HEK293 (cell line): ENCODE results near the gene PIP4K2A.
A peak's percentile ranks its signal among the peaks of the same experiment; 100 is the strongest.

Experiments
- AEBP2 ChIP-seq: fragments of 450-650 bp; formaldehyde crosslinking; IDR thresholded peaks from 2 replicates; pipeline ENCODE4 v1.5.1; 2016; ENCODE audit warnings: missing biosample characterization, missing genetic modification characterization, borderline replicate concordance
- KLF8 ChIP-seq: fragments of 450-650 bp; formaldehyde crosslinking; IDR thresholded peaks from 2 replicates; pipeline ENCODE4 v1.5.1; 2016; ENCODE audit warnings: missing biosample characterization, missing genetic modification characterization
- MEIS1 ChIP-seq: sonication (generic); formaldehyde crosslinking; IDR thresholded peaks from 2 replicates; pipeline ENCODE4 v1.8.1; 2022; ENCODE audit warnings: missing genetic modification reagents, mild to moderate bottlenecking, borderline replicate concordance
- PRDM4 ChIP-seq: fragments of 450-650 bp; formaldehyde crosslinking; IDR thresholded peaks from 2 replicates; pipeline ENCODE4 v1.5.1; 2017; ENCODE audit warnings: missing biosample characterization, missing genetic modification characterization
- SCRT1 ChIP-seq: fragments of 450-650 bp; formaldehyde crosslinking; IDR thresholded peaks from 2 replicates; pipeline ENCODE4 v1.5.1; 2016; ENCODE audit warnings: missing biosample characterization, missing genetic modification characterization, borderline replicate concordance
- SETDB1 ChIP-seq: IDR thresholded peaks from one replicate; pipeline ENCODE4 v1.6.1; 2017; ENCODE audit warnings: mild to moderate bottlenecking, low read length, moderate library complexity, mixed read lengths; ENCODE audit not compliant: insufficient read length
- ZBTB11 ChIP-seq: fragments of 450-650 bp; formaldehyde crosslinking; conservative IDR thresholded peaks from 2 replicates; pipeline ENCODE4 v1.5.1; 2016; ENCODE audit warnings: low read depth, missing biosample characterization, missing genetic modification characterization
- ZFP3 ChIP-seq: fragments of 450-650 bp; formaldehyde crosslinking; IDR thresholded peaks from 2 replicates; pipeline ENCODE4 v1.5.1; 2016; ENCODE audit warnings: low read depth, missing biosample characterization, missing genetic modification characterization
- ZNF132 ChIP-seq: fragments of 450-650 bp; formaldehyde crosslinking; IDR thresholded peaks from 2 replicates; pipeline ENCODE4 v1.5.1; 2017; ENCODE audit warnings: missing biosample characterization, missing genetic modification characterization, borderline replicate concordance
- ZNF140 ChIP-seq: fragments of 450-650 bp; formaldehyde crosslinking; IDR thresholded peaks from 2 replicates; pipeline ENCODE4 v1.5.1; 2016; ENCODE audit warnings: missing biosample characterization, missing genetic modification characterization
- ZNF157 ChIP-seq: fragments of 450-650 bp; formaldehyde crosslinking; IDR thresholded peaks from 2 replicates; pipeline ENCODE4 v1.5.1; 2016; ENCODE audit warnings: missing biosample characterization, missing genetic modification characterization
- ZNF174 ChIP-seq: fragments of 450-650 bp; formaldehyde crosslinking; IDR thresholded peaks from 2 replicates; pipeline ENCODE4 v1.5.0; 2017; ENCODE audit warnings: missing biosample characterization, mild to moderate bottlenecking, missing genetic modification characterization
- ZNF221 ChIP-seq: fragments of 450-650 bp; formaldehyde crosslinking; IDR thresholded peaks from 2 replicates; pipeline ENCODE4 v1.5.1; 2017; ENCODE audit warnings: missing biosample characterization, missing genetic modification characterization, borderline replicate concordance
- ZNF24 ChIP-seq: fragments of 450-650 bp; formaldehyde crosslinking; IDR thresholded peaks from 2 replicates; pipeline ENCODE4 v1.5.1; 2016; ENCODE audit warnings: missing biosample characterization, missing genetic modification characterization
- ZNF530 ChIP-seq: fragments of 450-650 bp; formaldehyde crosslinking; IDR thresholded peaks from 2 replicates; pipeline ENCODE4 v1.5.1; 2016; ENCODE audit warnings: low read depth, missing biosample characterization, missing genetic modification characterization
- ZNF555 ChIP-seq: fragments of 450-650 bp; formaldehyde crosslinking; conservative IDR thresholded peaks from 2 replicates; pipeline ENCODE4 v1.5.1; 2017; ENCODE audit warnings: missing biosample characterization, mild to moderate bottlenecking, missing genetic modification characterization, inconsistent platforms
- ZNF626 ChIP-seq: fragments of 450-650 bp; sonication (Bioruptor Pico); formaldehyde crosslinking; IDR thresholded peaks from 2 replicates; pipeline ENCODE4 v1.5.1; 2018; ENCODE audit warnings: missing biosample characterization, missing genetic modification characterization, inconsistent platforms
- ZNF629 ChIP-seq: fragments of 450-650 bp; formaldehyde crosslinking; IDR thresholded peaks from 2 replicates; pipeline ENCODE4 v1.5.1; 2017; ENCODE audit warnings: missing biosample characterization, missing genetic modification characterization
- ZNF777 ChIP-seq: fragments of 450-650 bp; formaldehyde crosslinking; IDR thresholded peaks from 2 replicates; pipeline ENCODE4 v1.5.1; 2017; ENCODE audit warnings: missing biosample characterization, missing genetic modification characterization, borderline replicate concordance
- TF ChIP-seq, protein P1 (sequence below): fragments of 450-650 bp; formaldehyde crosslinking; IDR thresholded peaks from 2 replicates; pipeline ENCODE4 v1.5.1; 2016; ENCODE audit warnings: missing biosample characterization, missing genetic modification characterization
- TF ChIP-seq, protein P2 (sequence below): fragments of 450-650 bp; formaldehyde crosslinking; IDR thresholded peaks from 2 replicates; pipeline ENCODE4 v1.5.1; 2016; ENCODE audit warnings: missing biosample characterization, missing genetic modification characterization, borderline replicate concordance
- TF ChIP-seq, protein P3 (sequence below): fragments of 450-650 bp; formaldehyde crosslinking; IDR thresholded peaks from 2 replicates; pipeline ENCODE4 v1.5.0; 2017; ENCODE audit warnings: missing biosample characterization, missing genetic modification characterization, borderline replicate concordance
- TF ChIP-seq, protein P4 (sequence below): fragments of 450-650 bp; formaldehyde crosslinking; IDR thresholded peaks from 2 replicates; pipeline ENCODE4 v1.5.1; 2016; ENCODE audit warnings: missing biosample characterization, missing genetic modification characterization

Gene PIP4K2A

DNA sequence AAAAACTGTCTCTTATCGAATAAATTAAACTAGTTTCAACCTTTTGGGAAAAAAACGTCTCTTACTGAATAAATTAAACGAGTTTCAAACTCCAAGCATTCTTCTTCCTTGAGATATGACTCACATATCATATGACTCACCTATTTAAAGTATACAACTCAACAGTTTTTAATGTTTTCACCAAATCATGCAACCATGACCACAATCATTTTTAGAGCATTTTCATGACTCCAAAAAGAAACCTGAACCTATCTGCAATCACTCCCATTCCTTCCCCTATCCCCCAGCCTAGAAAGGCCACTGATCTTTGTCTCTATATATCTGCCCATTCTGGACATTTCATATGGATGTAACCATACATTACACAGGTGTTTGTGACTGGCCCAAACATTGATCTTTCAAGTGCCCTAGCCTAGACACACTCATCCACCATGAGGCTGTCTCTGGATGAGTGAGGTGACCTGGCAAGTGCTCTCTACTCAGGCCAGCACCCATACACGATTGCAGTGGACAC lies 115.3 kb downstream of the PIP4K2A start (continued):
- TF ChIP-seq, protein P1, sequence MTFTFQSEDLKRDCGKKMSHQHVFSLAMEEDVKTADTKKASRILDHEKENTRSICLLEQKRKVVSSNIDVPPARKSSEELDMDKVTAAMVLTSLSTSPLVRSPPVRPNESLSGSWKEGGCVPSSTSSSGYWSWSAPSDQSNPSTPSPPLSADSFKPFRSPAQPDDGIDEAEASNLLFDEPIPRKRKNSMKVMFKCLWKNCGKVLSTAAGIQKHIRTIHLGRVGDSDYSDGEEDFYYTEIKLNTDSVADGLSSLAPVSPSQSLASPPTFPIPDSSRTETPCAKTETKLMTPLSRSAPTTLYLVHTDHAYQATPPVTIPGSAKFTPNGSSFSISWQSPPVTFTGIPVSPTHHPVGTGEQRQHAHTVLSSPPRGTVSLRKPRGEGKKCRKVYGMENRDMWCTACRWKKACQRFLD (tag by site-specific recombination) = no peak
- TF ChIP-seq SETDB1 (no peak), ZNF174 (no peak), KLF8 (tag by site-specific recombination) (peak; percentile 78), MEIS1 (no peak), ZNF140 (no peak), ZNF24 (0 out of 2 replicates have a peak, but pooled peaks have one; percentile 54), ZNF626 (tag by site-specific recombination) (no peak), ZNF629 (peak; percentile 80), ZNF555 (tag by site-specific recombination) (no peak), ZNF132 (tag by site-specific recombination) (no peak), ZNF157 (tag by site-specific recombination) (no peak), AEBP2 (tag by site-specific recombination) (no peak), SCRT1 (tag by site-specific recombination) (no peak), ZNF530 (tag by site-specific recombination) (no peak), ZNF221 (no peak), PRDM4 (tag by site-specific recombination) (peak; percentile 67; the same call in 1 of the 2 replicates), ZFP3 (tag by site-specific recombination) (no peak), ZBTB11 (tag by site-specific recombination) (no peak), ZNF777 (tag by site-specific recombination) (no peak)
- TF ChIP-seq, protein P2, sequence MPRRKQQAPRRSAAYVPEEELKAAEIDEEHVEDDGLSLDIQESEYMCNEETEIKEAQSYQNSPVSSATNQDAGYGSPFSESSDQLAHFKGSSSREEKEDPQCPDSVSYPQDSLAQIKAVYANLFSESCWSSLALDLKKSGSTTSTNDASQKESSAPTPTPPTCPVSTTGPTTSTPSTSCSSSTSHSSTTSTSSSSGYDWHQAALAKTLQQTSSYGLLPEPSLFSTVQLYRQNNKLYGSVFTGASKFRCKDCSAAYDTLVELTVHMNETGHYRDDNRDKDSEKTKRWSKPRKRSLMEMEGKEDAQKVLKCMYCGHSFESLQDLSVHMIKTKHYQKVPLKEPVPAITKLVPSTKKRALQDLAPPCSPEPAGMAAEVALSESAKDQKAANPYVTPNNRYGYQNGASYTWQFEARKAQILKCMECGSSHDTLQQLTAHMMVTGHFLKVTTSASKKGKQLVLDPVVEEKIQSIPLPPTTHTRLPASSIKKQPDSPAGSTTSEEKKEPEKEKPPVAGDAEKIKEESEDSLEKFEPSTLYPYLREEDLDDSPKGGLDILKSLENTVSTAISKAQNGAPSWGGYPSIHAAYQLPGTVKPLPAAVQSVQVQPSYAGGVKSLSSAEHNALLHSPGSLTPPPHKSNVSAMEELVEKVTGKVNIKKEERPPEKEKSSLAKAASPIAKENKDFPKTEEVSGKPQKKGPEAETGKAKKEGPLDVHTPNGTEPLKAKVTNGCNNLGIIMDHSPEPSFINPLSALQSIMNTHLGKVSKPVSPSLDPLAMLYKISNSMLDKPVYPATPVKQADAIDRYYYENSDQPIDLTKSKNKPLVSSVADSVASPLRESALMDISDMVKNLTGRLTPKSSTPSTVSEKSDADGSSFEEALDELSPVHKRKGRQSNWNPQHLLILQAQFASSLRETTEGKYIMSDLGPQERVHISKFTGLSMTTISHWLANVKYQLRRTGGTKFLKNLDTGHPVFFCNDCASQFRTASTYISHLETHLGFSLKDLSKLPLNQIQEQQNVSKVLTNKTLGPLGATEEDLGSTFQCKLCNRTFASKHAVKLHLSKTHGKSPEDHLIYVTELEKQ (tag by site-specific recombination) = peak; percentile 47; the same call in 1 of the 2 replicates
- TF ChIP-seq, protein P3, sequence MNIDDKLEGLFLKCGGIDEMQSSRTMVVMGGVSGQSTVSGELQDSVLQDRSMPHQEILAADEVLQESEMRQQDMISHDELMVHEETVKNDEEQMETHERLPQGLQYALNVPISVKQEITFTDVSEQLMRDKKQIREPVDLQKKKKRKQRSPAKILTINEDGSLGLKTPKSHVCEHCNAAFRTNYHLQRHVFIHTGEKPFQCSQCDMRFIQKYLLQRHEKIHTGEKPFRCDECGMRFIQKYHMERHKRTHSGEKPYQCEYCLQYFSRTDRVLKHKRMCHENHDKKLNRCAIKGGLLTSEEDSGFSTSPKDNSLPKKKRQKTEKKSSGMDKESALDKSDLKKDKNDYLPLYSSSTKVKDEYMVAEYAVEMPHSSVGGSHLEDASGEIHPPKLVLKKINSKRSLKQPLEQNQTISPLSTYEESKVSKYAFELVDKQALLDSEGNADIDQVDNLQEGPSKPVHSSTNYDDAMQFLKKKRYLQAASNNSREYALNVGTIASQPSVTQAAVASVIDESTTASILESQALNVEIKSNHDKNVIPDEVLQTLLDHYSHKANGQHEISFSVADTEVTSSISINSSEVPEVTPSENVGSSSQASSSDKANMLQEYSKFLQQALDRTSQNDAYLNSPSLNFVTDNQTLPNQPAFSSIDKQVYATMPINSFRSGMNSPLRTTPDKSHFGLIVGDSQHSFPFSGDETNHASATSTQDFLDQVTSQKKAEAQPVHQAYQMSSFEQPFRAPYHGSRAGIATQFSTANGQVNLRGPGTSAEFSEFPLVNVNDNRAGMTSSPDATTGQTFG (tag by site-specific recombination) = no peak
- TF ChIP-seq, protein P4, sequence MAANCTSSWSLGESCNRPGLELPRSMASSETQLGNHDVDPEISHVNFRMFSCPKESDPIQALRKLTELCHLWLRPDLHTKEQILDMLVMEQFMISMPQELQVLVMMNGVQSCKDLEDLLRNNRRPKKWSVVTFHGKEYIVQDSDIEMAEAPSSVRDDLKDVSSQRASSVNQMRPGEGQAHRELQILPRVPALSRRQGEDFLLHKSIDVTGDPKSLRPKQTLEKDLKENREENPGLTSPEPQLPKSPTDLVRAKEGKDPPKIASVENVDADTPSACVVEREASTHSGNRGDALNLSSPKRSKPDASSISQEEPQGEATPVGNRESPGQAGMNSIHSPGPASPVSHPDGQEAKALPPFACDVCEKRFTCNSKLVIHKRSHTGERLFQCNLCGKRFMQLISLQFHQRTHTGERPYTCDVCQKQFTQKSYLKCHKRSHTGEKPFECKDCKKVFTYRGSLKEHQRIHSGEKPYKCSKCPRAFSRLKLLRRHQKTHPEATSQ (tag by site-specific recombination) = no peak
